H1 (cell line): ENCODE results near the gene ZBTB7B.
A peak's percentile ranks its signal among the peaks of the same experiment; 100 is the strongest.

Source experiments
- CBX5 ChIP-seq: fragments of 300-800, 300-1000 bp; sonication (generic); IDR thresholded peaks from 2 replicates; pipeline ENCODE4 v1.7.1; 2016; ENCODE audit warnings: antibody characterized with exemption, low read length, low read depth
- JUN ChIP-seq: IDR thresholded peaks from 2 replicates; pipeline ENCODE4 v1.6.1; 2011; ENCODE audit warnings: low read depth, mild to moderate bottlenecking, improper control_type of control experiment, low read length
- JUND ChIP-seq: IDR thresholded peaks from 2 replicates; pipeline ENCODE4 v1.6.1; 2011; ENCODE audit warnings: mild to moderate bottlenecking, improper control_type of control experiment, low read length
- POLR2A ChIP-seq, 2 experiments: IDR thresholded peaks; 1 replicate in 1 of 2; 2 replicates in 1 of 2; pipeline ENCODE4 v1.6.1; 2011; ENCODE audit warnings: low read depth in 2 of 2, low read length in 2 of 2, mild to moderate bottlenecking in 2 of 2; ENCODE audit errors: control extremely low read depth in 1 of 2
- POLR2AphosphoS5 ChIP-seq: IDR thresholded peaks from 2 replicates; pipeline ENCODE4 v1.6.1; 2011; ENCODE audit warnings: low read depth, low read length
- TAF7 ChIP-seq: optimal IDR thresholded peaks from 2 replicates; pipeline ENCODE3; 2011; ENCODE audit warnings: low read depth, mild to moderate bottlenecking, inconsistent platforms, low read length, moderate library complexity, borderline replicate concordance
- TF ChIP-seq, protein P1 (sequence below): IDR thresholded peaks from 2 replicates; pipeline ENCODE4 v1.6.1; 2011; ENCODE audit warnings: low read length, improper control_type of control experiment
- TF ChIP-seq, protein P2 (sequence below), 3 experiments: IDR thresholded peaks; 1 replicate in 2 of 3; 2 replicates in 1 of 3; pipeline versions ENCODE4 v1.5.1 to v1.6.1; 2011; ENCODE audit warnings: low read length in 3 of 3, mild to moderate bottlenecking in 3 of 3, inconsistent platforms in 2 of 3, low read depth in 1 of 3, moderate library complexity in 1 of 3; ENCODE audit not compliant: insufficient read depth in 1 of 3; ENCODE audit errors: control extremely low read depth in 1 of 3

DNA sequence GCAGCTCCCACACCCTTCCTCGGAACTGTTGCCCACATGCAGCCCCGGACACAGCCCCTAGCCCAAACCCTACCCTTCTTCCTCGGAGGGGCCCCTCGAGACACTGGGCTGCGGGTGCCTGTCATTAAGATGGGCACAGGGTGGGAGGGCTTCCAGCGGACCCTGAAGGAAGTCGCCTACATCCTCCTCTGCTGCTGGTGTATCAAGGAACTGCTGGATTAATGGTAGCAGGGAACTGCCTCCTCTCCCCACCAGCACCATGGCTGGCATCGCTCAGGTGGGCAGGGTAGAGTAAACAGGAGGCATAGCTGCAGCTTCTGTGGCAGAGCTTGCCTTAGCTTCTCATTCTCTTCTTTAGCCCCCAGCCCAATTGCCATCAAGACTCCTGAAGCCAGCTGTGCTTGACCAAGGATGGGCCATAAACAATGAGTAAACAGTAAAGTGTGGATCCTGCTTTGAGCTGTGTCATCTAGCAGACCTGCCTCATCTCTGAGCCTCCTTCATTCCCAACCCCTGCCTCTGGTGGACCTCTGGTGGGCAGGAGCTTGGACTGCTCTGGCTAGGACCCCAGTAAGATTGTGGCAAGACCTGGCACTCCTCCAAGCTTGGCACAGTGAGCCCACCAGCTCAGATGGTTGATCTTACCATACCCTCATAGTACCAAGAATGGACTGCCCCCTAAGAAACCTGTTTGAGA is 8.9 kb upstream of the ZBTB7B start, which contains the start of gene LENEP:
- TF ChIP-seq TAF7 (no peak), CBX5 (no peak), POLR2AphosphoS5 (peak; percentile 59; the same call in 1 of the 2 replicates), POLR2A (IDR thresholded peaks at IDR 0.05; ENCODE audit: control extremely low read depth in 1 of 2, low read depth in 2 of 2, low read length in 2 of 2) (peak in 1 of 2 experiments; percentile 23; a peak in 1 of 3 replicates), JUND (no peak), JUN (no peak)
- TF ChIP-seq, protein P1, sequence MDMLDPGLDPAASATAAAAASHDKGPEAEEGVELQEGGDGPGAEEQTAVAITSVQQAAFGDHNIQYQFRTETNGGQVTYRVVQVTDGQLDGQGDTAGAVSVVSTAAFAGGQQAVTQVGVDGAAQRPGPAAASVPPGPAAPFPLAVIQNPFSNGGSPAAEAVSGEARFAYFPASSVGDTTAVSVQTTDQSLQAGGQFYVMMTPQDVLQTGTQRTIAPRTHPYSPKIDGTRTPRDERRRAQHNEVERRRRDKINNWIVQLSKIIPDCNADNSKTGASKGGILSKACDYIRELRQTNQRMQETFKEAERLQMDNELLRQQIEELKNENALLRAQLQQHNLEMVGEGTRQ: no peak
- TF ChIP-seq, protein P2, sequence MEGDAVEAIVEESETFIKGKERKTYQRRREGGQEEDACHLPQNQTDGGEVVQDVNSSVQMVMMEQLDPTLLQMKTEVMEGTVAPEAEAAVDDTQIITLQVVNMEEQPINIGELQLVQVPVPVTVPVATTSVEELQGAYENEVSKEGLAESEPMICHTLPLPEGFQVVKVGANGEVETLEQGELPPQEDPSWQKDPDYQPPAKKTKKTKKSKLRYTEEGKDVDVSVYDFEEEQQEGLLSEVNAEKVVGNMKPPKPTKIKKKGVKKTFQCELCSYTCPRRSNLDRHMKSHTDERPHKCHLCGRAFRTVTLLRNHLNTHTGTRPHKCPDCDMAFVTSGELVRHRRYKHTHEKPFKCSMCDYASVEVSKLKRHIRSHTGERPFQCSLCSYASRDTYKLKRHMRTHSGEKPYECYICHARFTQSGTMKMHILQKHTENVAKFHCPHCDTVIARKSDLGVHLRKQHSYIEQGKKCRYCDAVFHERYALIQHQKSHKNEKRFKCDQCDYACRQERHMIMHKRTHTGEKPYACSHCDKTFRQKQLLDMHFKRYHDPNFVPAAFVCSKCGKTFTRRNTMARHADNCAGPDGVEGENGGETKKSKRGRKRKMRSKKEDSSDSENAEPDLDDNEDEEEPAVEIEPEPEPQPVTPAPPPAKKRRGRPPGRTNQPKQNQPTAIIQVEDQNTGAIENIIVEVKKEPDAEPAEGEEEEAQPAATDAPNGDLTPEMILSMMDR (IDR thresholded peaks at IDR 0.05; ENCODE audit: control extremely low read depth in 1 of 3, insufficient read depth in 1 of 3, low read depth in 1 of 3, low read length in 3 of 3): no peak
